GM21737 (cell line): Measurements from ENCODE around the gene SMURF1.

Source experiments
- ATAC-seq: cut with Tn5 transposase; IDR thresholded peaks from one replicate; pipeline ENCODE4 v1.9.1; 2021; ENCODE audit warnings: mild to moderate bottlenecking, moderate library complexity; ENCODE audit not compliant: unreplicated experiment

Gene SMURF1

GRCh38 chr7:99141841-99142726 lies 1.8 kb downstream of the SMURF1 start:
- no peak for ATAC-seq

DNA sequence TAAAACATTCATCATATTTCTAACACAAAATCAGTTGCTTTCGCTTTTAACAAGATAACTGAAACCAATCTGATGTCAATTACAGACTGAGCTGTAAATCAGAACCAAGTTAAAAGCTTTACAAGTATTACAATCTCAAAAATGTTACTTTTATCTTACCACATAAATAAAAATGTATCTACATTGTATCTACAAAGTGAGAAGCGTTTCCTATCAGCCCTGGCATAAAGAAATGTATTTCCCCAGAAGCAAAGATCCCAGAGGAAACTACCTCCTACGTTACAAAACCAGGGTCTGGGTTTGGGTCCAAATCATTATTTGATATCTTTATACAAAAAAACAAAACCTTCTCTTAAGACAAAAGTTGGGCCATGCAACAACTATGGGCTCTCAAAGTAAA lies 2.6 kb downstream of the SMURF1 start:
- ATAC-seq, result no peak

DNA sequence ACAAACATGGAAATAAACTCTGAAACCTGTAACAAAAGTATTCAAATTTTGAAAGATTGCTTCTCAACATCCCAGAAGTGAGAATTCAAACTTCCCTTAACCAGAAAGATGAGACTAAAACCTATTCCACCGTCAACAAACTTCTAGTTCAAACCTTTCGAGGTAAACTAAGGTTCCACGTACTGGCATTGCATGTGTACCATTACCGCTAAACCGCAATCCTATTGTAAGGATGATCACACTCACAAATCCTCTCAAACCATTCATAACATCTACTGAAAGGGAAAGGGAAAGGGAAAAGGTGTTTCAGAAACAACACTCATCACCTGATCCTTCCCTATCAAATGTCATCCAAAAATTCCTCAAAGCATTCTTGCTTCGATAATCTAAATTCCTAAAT lies 3.1 kb downstream of the SMURF1 start:
- no peak for ATAC-seq

DNA sequence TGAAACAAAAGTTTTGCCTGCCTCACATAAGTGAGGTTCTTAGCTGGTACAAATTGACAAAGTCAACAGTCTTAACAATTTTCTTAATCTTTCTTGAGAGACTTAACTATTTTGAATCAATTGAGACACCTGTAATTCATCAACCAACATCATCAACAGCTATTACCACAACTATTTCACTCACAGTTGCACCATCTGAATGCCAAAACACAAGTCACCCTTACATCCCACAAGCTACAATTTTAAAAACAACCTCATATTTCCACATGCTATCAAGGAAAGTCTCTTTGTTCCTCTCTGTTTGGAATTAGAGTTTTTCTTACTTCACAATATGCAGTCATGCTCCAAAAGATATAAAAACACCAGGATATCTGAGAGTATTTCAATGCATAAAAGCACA lies 4.9 kb downstream of the SMURF1 start:
- no peak for ATAC-seq

DNA sequence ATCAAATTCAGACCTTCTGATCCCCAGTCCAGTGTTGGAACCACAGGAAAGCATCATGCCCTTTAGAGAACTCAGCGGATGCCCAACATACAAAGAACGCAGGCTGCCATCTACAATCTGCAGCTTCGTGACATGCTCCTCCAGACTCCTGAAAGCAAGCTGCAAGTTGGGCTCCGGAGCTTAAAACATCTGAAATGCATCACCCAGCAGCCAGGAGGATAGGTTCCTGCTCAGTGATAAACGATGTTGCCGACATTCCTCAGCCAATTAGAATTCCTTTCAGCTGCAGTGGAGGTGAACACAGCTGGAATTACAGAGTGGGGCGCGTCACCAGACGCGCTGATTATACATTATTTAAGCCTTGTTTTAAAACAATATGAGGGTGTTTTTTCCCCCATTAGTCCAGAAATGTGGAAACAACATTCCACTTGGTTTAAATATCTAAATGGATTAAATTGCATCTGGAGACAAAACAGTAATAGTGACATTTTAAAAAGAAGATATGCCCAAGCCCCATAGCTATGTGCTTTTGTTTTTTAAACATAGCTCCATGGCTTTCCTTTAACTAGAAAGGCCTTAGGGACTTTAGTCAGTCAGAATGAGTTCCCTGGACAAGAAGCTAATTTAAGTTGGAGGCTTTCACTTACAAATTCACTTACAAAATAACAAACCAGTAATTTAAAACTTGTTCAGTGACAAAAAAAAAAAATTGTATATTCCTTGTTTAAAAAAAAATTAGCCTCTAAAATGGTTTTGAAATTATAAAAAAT lies 6.3 kb downstream of the SMURF1 start:
- ATAC-seq, result no peak

- ATAC-seq, result no peak
Observed at GRCh38 chr7:99135938-99136337, 8.0 kb downstream of the SMURF1 start.

DNA sequence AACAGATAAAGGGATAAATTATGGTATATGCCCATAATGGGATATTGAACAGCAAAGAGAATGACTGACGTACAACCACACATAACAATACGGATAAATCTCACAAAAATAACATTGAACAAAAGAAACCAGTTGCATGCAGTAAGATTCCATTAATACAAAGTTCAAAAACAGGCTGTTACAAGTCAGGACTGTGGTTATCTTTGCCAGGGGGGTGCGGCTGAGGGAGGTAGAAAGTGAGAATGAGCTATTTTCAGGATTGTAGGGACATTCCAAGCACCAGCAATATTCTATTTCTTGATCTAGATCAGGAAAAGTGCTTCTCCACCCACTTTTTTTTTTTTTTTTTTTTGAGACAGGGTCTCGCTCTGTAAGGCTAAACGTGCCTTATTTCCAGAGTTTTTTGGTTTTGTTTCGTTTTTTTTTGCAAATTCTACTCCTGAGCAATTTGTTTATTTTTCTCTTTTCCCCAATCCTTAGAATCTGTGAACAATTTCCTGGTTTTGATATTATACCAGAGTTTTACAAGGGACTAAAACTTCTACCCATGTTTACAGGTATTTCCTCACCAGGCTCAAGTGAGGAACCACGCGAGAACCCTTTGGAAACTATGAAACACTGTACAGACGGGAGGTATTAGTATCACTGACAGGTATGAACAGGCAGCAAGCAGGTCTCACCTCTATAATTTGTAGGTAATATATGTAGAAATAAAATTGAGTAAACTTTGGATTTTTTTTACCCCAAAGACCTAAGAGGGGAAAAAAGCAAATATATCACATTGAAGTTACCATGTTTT lies 9.9 kb downstream of the SMURF1 start:
- no peak for ATAC-seq

DNA sequence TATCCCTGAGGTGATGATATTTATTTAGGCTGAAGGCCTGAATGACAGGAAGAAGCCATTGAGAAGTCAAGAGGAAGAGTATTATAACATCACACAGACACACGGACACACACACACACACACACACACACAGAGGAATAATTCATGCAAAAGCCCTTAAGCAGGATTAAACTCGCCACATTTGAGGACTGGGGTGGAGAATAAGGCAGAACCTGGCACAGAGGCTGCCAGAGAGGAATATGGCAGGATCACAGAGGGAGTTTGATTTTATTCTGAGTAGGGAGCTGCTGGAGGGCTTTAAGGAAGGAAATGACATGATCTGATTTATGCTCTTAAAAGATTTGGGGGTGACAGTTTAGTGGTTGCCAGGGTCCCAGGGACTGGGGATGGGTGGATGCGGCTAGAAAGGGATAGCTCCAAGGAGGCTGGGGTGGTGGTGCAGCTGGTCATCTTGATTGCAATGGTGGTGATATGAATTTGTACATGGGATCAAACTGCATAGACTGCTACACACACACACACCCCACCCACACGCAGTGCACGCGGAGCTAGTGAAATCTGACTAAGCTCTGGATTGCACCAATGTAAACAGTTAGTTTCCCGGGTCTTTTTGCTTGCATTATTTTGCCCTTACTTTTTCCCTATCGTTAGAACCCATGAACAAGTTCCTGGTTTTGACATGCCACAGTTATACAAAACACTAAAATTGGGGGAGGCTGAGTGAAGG lies 11.2 kb downstream of the SMURF1 start:
- no peak for ATAC-seq

- no peak for ATAC-seq
Observed at GRCh38 chr7:99131290-99131689, 12.6 kb downstream of the SMURF1 start.

- ATAC-seq, result no peak
Observed at GRCh38 chr7:99129536-99129935, 14.4 kb downstream of the SMURF1 start.

DNA sequence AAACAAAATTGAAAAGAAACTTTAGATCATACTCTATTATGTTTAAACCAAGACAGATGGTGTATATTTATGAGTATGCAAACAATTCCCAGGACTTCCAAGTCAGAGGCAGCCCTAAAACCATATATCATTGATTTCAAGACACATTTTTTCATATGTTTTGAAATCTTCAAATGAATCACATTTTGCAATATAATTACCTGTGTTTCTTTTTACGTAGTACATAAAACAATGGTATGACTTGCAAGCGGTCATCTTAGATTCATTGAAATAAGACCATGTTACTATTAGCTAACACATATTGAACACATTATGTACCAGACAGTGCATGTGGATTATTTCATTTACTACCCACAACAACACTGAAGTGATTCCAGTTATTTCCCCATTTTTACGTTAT lies 14.9 kb downstream of the SMURF1 start:
- no peak for ATAC-seq

GRCh38 chr7:99128076-99128950 lies 15.6 kb downstream of the SMURF1 start:
- no peak for ATAC-seq

- no peak for ATAC-seq
Observed at GRCh38 chr7:99127636-99128035, 16.3 kb downstream of the SMURF1 start.

DNA sequence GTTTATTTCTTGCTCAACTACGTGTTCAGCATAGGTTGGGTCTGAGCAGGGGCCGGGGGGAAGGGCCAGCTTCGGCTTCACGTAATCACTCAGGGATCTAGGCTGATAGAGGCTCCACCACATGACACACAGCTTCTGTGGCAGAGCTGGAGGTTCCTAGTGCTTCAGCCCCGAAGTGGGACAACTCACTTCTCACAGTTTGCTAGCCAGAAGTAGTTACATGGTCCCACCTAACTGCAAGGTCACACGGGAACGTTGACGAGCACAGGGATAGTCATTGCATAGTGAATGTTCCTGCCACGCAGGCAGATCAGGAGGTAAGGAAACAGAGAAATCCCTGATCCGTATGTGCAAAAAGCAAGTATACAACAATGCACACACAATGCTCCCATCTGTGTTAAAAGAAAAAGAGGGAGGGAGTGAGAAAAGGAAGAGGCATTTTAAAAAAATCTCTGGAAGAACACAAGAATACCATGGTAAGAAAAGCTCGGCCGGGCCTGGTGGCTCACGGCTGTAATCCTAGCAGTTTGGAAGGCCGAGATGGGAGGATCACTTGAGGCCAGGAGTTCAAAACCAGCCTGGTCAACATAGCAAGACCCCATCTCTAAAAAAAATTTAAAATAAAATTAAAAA lies 16.9 kb downstream of the SMURF1 start:
- no peak for ATAC-seq

DNA sequence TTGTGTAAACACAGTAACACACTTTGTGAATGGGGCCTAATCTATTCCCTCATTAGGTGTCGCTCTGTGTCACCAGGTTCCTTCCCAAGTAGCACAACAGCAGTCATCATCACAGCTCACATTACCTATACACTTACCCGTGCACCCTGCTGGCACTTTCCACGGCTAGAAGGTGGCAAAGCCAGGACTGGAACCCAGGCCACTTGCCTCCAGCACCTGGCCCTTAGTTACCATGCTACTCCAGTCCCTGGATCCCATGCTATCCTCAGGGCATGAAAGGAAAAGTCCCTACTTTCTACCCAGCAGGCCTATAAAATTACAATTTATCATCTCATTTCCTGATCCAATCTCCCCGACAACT lies 18.4 kb downstream of the SMURF1 start:
- no peak for ATAC-seq

DNA sequence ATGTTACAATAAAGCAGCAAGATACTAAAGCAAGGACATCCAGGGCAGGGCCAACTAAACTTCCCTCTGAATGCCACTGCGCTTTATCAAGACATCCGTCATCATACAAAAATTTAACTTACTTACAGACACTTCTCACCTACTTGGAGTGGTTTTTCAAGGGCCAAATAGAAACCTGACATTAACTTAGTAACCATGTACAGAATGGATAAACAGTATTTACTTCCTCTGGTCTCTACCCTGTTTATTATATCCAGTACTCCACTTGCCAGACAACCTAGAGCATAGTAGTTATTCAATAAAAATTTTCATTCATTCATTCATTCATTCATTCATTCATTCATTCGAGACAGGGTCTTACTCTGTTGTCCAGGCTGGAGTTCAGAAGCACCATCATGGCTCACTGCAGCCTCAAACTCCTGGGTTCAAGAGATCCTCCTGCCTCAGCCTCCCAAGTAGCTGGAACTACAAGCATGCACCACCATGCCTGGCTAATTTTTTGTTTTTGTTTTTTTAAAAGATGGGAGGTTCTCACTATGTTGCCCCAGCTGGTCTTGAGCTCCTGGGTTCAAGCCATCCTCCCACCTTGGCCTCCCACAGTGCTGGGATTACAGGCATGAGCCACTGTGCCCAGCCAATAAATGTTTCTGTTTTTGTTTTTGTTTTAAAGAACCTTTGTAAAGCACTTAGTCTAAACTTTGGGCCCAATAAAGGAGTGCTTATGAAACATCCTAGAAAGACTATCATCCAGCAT lies 19.0 kb downstream of the SMURF1 start:
- no peak for ATAC-seq

DNA sequence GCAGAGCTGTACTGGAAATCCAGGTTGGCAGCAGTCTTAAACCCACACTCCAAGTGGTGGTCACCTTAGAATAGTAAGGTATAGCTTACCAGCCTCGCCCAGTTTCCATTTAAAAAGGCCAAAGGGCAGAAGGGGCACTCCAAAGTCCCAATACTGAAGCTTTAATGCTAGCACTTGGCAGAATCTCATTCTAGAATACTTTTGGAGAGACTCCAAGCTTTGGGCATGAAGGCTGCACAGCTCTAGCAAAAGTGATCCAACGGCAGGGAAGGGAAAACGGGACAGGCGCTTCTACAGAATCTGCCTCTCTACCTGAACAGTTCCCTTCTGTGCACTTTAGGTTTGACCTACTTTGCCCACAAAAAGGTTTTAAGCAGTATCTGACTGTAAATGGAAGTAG lies 19.7 kb downstream of the SMURF1 start:
- no peak for ATAC-seq

GRCh38 chr7:99123571-99124033 lies 20.3 kb downstream of the SMURF1 start:
- ATAC-seq, result no peak

- ATAC-seq, result no peak
Observed at GRCh38 chr7:99122762-99123161, 21.1 kb downstream of the SMURF1 start.
